Activated T-cell treated with anti-CD3 and anti-CD28 coated beads, Interleukin-2, amount 50 U/mL, for 4 hours (primary cell): Measurements from ENCODE around the gene AIG1. TPM values are rescaled to one million over a fixed set of nuclear protein-coding genes. Genes with fewer than 3 reads are reported as not detected.
"Not testable (repeated sequence)": the region's sequence is repeated elsewhere in the genome, so short reads cannot be mapped to it uniquely, and the experiment has no call there.

Experiments used
- ATAC-seq, 2 donors: fragments of 200-7000 bp; cut with Tn5 transposase; one replicate each; pipeline ENCODE4 v1.10.0; 2021
- DNase-seq: peaks from one replicate; pipeline ENCODE4 v3.0.0-alpha.2; 2020
- H3K27me3 Mint-ChIP-seq: one replicate; pipeline ENCODE4 v1.8.0; 2021; ENCODE audit warnings: low read depth, mixed read lengths
- H3K36me3 Mint-ChIP-seq: one replicate; pipeline ENCODE4 v1.8.0; 2022; ENCODE audit warnings: mixed read lengths; ENCODE audit not compliant: insufficient read depth
- H3K4me1 Mint-ChIP-seq: one replicate; pipeline ENCODE4 v1.8.0; 2021; ENCODE audit warnings: low read depth, mixed read lengths
- H3K4me3 Mint-ChIP-seq: one replicate; pipeline ENCODE4 v1.8.0; 2021; ENCODE audit warnings: mild to moderate bottlenecking, moderate library complexity, mixed read lengths
- H3K9me3 Mint-ChIP-seq: one replicate; pipeline ENCODE4 v1.8.0; 2021; ENCODE audit warnings: mixed read lengths
- total RNA-seq, 3 donors: library from RNA; stranded (reverse); gene quantifications; one replicate each; pipeline ENCODE4 v1.2.1, GENCODE V29; 2021

Gene AIG1
- total RNA-seq, 3 donors from 2014 or later = 3.9 to 7.6 (median 5.5) TPM

DNA sequence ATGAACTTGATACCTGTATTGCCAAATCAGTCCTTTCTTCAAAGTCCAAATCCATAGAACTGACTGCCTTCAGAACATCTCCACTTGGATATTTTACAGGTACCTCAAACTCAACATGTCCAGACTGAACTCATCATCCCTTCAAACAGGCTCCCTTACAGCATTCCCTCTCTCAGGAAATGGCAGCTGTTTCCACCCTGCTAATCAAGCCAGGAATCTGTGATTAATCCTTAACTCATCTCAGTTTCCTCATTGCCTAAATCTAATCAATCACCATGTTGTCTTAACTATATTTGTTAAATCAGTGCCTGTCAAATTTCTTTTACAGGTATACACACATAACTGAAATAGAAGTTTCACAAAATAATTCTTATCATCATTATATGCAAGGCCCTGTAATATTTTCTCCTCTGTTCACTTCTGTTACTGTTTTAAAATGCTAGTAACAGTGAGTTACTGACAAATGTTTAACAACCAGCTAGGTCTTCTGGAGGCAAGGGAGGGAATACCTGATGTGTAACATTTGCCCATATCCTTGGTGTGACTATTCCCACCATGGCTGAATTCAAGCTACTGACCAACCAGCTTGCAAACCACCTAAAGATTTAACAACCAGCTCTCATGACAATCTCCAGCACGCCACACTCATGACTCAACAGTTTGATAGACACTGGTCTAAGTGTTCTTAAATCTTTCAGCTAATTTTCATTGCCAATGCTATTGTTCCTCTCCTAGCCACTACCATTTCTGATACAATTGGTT is 264.9 kb downstream of the AIG1 start:
- H3K27me3 Mint-ChIP-seq = no peaks in the 10 kb centered on the region
- no peak for ATAC-seq

DNA sequence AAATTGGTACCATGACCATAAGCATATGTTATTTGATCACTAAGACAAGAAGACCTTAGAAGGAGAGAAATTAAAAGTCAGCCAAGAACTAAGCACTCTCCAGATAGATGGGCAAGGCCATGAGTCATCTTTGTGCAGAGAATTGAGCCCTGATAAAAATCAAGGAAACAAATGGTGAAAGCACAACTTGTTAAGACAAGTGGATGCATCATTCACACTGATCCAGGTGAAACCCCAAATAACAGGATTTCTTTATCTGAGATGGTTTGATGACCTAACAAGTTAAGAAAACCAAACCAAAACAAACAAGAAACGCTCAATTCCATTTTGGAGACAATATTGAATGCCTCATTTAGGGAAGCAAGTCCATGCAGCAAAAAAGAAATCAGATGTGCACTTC is 268.2 kb downstream of the AIG1 start:
- ATAC-seq = no peak
- H3K36me3 Mint-ChIP-seq = peaks cover 2% of the 10 kb centered on the region
- H3K9me3 Mint-ChIP-seq = peaks cover 3% of the 10 kb centered on the region
- no peak for DNase-seq
- no peak overlapping the region for H3K4me3 Mint-ChIP-seq
- H3K27me3 Mint-ChIP-seq = no peaks in the 10 kb centered on the region
- no peaks in the 10 kb centered on the region for H3K4me1 Mint-ChIP-seq

More for the DNA sequence above, 264.9 kb downstream of the AIG1 start:
- H3K9me3 Mint-ChIP-seq = no peaks in the 10 kb centered on the region
- no peaks in the 10 kb centered on the region for H3K4me1 Mint-ChIP-seq
- H3K36me3 Mint-ChIP-seq = peaks cover 2% of the 10 kb centered on the region
- DNase-seq = no peak
- no peak overlapping the region for H3K4me3 Mint-ChIP-seq

DNA sequence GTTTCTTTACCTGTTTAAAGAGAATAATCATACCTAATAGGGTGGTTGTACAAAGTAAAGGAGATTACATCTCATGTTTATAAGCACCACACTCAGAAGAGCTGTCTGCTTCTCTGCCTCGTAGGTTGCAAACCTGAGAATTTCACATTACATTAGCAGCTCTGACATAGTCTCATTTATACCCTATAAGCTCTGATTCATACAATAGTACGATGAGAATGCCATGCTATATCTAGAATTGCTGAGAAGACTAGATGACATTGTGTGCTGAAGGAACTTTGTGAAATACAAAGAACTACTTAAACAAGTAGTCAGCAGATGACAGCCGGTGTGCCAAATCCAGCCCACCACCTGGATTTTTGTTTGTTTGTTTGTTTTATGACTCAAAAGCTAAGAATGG is 268.6 kb downstream of the AIG1 start:
- ATAC-seq (no peak), DNase-seq (no peak)
- Mint-ChIP-seq H3K9me3 (peaks cover 3% of the 10 kb centered on the region), H3K4me3 (no peak overlapping the region), H3K4me1 (no peaks in the 10 kb centered on the region), H3K36me3 (peaks cover 2% of the 10 kb centered on the region), H3K27me3 (no peaks in the 10 kb centered on the region)

DNA sequence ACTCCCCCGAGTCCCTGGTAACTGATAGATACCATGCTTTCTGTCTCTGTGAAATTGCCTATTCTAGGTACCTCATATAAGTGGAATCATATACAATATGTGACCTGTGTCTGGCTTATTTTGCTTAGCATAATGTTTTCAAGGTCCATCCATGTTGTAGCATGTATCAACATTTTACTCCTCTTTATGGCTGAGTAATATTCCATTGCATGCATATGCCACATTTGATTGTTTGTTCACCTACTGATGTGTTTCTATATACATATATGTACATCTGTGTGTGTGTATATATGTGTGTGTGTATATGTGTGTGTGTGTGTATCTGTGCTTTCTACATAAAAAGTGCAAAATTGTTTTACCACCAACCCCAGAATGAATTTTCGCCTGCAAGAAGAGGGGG is 270.7 kb downstream of the AIG1 start:
- H3K9me3 Mint-ChIP-seq = peaks cover 3% of the 10 kb centered on the region
- H3K4me3 Mint-ChIP-seq = no peak overlapping the region
- H3K4me1 Mint-ChIP-seq = no peaks in the 10 kb centered on the region
- no peaks in the 10 kb centered on the region for H3K36me3 Mint-ChIP-seq
- ATAC-seq = no peak
- no peak for DNase-seq
- no peaks in the 10 kb centered on the region for H3K27me3 Mint-ChIP-seq

DNA sequence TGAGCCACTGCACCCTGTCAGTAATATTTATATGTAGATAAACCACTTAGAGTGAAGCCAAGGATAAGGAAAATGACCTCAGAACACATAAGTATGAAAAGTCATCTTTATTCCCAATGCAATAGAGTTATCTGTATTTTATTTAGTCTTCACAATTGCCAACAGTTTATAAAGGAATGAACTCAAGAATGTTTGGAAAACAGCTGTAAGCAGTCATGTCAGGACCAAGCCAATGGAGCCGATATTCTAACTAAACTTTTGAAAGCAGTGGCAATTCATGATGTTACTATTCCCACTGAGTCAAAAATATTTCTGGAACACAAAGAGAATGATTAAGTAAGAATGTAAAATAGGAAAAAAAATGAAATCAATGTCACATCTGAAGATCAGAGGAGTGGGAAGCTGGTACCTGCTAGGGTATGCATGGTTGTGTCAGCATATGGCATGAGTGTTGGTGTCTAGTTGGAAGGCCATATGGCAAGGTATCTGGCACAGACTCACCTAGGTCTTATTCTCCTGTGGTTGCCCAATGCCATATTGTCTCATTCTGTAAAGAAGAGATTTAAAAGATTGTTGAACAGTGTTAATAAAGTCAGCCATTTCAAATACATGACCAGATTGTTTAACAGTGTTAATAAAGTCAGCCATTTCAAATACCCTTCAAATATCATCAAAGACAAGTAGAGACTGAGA is 271.6 kb downstream of the AIG1 start:
- Mint-ChIP-seq H3K4me1 (no peaks in the 10 kb centered on the region), H3K4me3 (no peak overlapping the region), H3K9me3 (peaks cover 3% of the 10 kb centered on the region), H3K36me3 (no peaks in the 10 kb centered on the region), H3K27me3 (no peaks in the 10 kb centered on the region)
- ATAC-seq (no peak), DNase-seq (no peak)

DNA sequence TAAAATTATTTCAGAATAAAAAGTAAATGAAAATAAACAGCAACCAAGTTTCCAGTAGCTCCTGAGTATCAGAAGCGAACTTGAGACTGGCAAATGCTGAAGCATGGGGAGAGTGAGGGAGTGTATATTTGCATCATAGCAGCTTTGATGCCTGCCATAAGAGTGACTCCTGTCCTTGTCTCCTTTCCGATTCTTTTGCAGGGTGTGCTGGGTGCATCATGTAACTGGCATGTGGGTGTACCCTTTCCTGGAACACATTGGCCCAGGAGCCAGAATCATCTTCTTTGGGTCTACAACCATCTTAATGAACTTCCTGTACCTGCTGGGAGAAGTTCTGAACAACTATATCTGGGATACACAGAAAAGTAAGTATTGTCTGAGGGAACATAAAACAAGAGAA is 272.4 kb downstream of the AIG1 start:
- Mint-ChIP-seq H3K4me1 (no peaks in the 10 kb centered on the region), H3K4me3 (no peak overlapping the region)

DNA sequence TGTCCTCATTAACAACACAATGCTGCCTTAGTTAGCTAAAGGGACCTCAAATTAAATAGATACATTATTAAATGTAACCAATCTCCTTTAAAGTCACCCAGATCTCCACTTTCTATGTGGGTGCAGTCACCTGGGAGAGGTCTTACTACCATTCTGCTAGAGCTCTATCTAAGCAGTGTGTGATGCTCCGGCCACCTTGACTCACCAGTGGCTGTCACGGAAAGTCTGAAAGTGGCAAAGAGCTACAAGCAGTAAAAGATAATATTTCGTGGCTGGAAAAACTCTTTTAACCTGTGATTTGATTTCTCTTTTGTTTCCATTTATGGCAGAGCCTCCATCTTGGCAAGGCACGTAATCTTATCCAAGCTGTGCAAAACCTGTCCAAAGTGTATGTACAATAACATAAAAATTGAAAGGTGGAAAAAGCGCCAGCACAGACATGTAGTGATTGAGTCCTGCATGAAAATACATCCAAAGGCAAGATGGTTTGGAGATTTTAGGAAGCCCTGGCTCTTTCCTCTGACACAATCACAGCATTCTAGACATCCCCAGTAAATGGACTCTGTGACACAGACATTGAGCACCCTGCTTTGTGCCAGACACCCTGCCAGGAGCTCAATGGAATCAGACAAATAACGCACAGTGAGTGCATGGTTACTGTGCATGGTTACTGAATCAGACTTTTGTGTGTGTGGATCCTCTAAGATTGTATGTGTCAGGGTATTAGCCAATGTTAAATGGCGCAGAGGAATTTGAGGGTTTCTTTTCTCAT is 273.2 kb downstream of the AIG1 start:
- H3K27me3 Mint-ChIP-seq = no peaks in the 10 kb centered on the region
- H3K9me3 Mint-ChIP-seq = peaks cover 3% of the 10 kb centered on the region
- no peak for ATAC-seq
- DNase-seq = no peak
- H3K4me3 Mint-ChIP-seq = no peak overlapping the region
- H3K36me3 Mint-ChIP-seq = no peaks in the 10 kb centered on the region
- no peaks in the 10 kb centered on the region for H3K4me1 Mint-ChIP-seq

More for the DNA sequence above, 272.4 kb downstream of the AIG1 start:
- Mint-ChIP-seq H3K9me3 (peaks cover 3% of the 10 kb centered on the region), H3K36me3 (no peaks in the 10 kb centered on the region), H3K27me3 (no peaks in the 10 kb centered on the region)
- ATAC-seq (no peak), DNase-seq (no peak)

DNA sequence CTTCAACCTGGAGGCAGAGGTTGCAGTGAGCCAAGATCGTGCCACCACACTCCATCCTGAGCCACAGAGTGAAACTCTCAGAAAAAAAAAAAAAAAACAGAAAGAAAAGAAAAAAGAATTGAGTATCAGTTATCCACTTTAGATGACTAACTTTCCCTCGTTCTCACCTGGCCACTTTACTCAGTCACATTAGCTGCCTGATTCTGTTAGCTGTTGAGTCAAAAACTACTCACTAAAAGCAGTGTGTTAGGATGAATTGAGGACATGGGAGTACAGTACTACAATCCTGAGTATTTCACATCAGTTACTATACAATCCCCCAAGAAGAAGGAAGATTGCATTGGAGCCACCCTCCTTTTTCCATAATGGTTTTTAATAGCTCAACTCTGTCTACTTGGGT is 275.2 kb downstream of the AIG1 start:
- DNase-seq (no peak), ATAC-seq (no peak)
- H3K4me1 Mint-ChIP-seq = no peaks in the 10 kb centered on the region
- H3K9me3 Mint-ChIP-seq = peaks cover 3% of the 10 kb centered on the region
- no peaks in the 10 kb centered on the region for H3K27me3 Mint-ChIP-seq
- no peak overlapping the region for H3K4me3 Mint-ChIP-seq
- peaks cover 1% of the 10 kb centered on the region for H3K36me3 Mint-ChIP-seq

DNA sequence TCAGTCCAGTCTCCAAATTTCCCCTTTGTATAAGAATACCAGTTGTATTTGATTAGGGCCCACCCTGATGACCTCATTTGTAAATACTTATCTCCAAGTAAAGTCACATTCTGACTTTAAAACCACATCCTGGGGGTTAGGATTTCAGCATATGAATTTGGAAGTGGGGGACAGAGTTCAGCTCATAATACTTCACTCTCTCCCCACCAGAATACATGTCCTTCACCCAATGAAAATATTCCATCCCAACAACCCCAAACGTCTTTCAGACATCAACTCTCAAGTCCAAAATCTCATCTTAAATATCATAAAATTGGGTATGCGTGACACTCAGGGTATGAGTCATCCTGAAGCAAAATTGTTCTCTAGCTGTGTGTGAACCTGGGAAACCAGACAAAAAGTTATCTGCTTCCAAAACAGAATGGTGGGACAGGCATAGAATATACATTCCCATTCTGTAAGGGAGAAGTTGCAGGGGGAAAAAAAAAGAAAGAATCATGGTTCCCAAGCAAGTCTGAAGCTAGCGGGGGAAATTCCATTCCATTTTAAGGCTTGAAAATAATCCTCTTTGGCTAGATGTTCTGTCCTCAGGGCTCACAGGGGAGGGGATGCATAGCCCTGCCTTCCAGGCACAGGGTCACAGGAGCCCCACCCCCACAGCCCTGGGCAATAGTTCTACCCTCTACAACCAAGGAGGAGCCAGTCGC is 275.9 kb downstream of the AIG1 start:
- DNase-seq (no peak), ATAC-seq (no peak)
- H3K36me3 Mint-ChIP-seq = peaks cover 1% of the 10 kb centered on the region
- H3K4me1 Mint-ChIP-seq = no peaks in the 10 kb centered on the region
- no peak overlapping the region for H3K4me3 Mint-ChIP-seq
- no peaks in the 10 kb centered on the region for H3K27me3 Mint-ChIP-seq
- H3K9me3 Mint-ChIP-seq = no peaks in the 10 kb centered on the region

DNA sequence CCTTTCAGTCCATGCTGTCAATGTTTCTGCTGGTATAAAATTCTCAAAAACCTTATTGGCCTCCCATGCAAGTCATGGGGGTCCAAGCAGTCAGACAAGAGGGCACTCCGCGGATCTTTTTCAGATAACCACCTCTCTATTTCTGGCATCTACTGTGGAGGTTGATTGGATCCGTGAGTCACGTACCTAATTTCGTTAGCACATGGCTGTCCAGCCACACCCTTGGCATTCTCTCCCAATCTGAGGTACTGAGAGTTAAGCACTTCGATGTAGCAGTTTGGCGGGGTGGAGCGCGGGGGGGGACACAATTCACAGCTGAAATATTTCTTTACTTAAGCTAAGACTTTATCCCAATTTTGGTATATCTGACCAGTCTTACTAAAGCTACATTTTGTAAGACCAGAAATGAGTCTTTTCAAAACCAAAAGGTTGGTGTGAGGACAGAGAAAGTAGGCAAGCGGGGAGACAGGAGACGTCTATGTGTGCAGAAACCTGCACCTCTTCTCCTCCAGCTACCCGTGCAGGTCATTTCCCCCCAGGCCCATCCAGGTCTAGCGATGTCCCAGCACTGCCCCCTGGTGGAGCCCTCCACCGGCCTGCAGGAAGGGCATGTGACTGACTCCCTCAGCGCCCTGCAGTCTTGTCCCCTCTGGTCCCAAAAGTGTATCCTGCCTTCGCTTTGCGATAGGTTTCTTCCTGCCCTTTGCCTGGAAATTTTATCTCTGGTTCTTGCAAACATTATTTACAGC is 276.7 kb downstream of the AIG1 start:
- H3K4me1 Mint-ChIP-seq = no peaks in the 10 kb centered on the region
- no peaks in the 10 kb centered on the region for H3K27me3 Mint-ChIP-seq
- H3K36me3 Mint-ChIP-seq = peaks cover 1% of the 10 kb centered on the region
- no peaks in the 10 kb centered on the region for H3K9me3 Mint-ChIP-seq
- DNase-seq = peak; percentile 57
- peak in 1 of 2 donors; percentile 69 for ATAC-seq
- no peak overlapping the region for H3K4me3 Mint-ChIP-seq

DNA sequence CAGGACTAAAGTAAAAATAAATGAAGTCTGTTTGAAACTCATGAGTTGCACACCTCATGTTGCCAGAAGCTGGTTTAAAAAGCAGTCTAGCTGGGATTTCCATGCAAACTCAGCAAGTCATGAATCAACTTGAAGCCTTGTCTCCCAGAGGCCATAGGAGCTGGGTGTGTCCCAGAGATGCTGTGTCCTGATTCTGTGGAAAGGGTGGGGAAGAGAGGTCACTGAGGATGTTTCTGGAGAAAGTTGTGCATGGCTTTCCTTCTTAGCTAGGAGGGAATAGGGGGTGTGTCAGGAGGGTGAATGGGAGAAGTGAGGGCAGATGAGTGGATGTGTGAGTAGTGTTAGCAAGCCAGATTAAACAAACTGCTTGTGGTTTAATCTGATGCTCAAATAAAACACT is 278.5 kb downstream of the AIG1 start:
- Mint-ChIP-seq H3K4me1 (no peaks in the 10 kb centered on the region), H3K27me3 (no peaks in the 10 kb centered on the region), H3K36me3 (peaks cover 1% of the 10 kb centered on the region), H3K4me3 (no peak overlapping the region), H3K9me3 (no peaks in the 10 kb centered on the region)
- DNase-seq (no peak), ATAC-seq (no peak)

DNA sequence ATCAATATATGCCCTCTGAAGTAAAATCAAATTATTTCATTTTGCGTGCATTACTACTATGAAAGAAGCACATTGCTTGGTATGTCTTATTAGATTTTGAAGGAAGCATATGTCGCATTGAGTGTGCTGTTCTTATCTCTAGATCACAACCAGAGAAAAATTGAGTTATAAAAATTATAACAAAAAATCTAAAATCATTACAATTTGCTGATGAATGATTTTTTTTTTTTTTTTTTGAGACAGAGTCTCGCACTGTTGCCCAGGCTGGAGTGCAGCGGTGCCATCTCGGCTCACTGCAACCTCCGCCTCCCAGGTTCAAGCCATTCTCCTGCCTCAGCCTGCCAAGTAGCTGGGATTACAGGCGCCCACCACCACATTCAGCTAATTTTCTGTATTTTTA is 284.8 kb downstream of the AIG1 start:
- DNase-seq, H3K4me3 Mint-ChIP-seq, H3K36me3 Mint-ChIP-seq, H3K9me3 Mint-ChIP-seq, H3K27me3 Mint-ChIP-seq, ATAC-seq, H3K4me1 Mint-ChIP-seq: not testable (repeated sequence)

DNA sequence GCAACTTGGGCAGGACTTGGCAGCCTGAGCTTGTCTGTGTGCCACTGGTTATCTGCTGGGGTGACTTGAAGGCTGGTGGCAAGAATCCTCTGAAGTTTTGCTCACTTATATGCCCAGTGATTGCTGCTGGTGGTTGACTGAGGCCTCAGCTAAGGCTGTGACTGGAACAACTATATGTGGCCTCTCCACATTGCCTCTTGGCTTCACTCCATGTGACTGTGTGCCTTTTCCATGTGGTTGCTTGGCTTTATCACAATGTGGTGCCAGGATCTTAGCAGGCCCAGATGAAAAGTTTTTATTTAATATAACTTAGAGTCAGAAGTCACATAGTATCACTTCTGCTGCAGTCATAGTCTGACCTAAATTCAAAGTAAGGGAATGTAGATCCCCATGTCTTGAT is 285.3 kb downstream of the AIG1 start:
- no peaks in the 10 kb centered on the region for H3K27me3 Mint-ChIP-seq
- H3K9me3 Mint-ChIP-seq = no peaks in the 10 kb centered on the region
- H3K4me1 Mint-ChIP-seq = no peaks in the 10 kb centered on the region
- H3K36me3 Mint-ChIP-seq = no peaks in the 10 kb centered on the region
- DNase-seq (no peak), ATAC-seq (no peak)
- H3K4me3 Mint-ChIP-seq = no peak overlapping the region

DNA sequence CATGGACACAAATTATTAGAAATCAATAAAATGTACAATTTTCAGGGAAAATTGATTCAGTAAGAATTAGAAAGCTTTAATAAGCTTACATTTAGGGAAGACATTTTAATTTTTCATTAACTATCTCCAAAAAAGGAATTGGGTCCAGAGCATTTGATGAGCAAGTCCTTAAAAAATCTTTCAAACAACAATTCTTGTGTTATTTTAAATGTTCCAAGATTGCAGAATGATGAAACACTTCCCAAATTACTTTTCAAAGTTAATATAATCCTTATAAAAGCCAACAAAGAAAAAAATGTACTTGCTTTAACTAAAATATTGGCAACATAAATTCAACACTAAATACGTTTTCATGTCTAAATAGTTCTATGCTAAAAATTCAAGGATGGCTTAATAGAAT is 287.8 kb downstream of the AIG1 start:
- Mint-ChIP-seq H3K36me3 (no peaks in the 10 kb centered on the region), H3K27me3 (peaks cover 3% of the 10 kb centered on the region), H3K4me1 (no peaks in the 10 kb centered on the region), H3K9me3 (peaks cover 9% of the 10 kb centered on the region), H3K4me3 (no peak overlapping the region)
- ATAC-seq (no peak), DNase-seq (no peak)
